ENCODE measurements around the gene ADSS1.

Gene ADSS1

DNA sequence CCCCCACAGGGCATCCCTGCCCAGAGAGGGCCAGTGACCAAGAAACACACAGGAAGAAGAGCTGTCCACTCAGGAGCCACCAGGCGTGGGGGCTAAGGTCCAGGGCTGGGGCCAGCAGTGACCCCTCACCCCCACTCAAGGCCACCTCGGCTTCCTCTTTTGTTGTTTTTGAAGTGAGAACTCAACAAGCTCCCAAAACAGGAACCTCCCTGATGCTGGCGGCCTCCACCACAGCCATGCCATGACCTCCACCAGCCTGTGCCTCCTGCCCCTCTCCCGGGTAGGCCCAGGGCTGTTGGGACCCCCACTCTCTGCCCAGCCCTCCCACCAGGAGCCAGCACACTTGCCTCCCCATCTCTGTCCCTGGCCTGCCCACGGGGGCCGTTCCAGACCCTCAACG, 63.7 kb downstream of the ADSS1 start:
- no peak overlapping the region for H3K4me3 ChIP-seq (ENCODE audit: low read depth, low read length)
- TF ChIP-seq, protein P1, sequence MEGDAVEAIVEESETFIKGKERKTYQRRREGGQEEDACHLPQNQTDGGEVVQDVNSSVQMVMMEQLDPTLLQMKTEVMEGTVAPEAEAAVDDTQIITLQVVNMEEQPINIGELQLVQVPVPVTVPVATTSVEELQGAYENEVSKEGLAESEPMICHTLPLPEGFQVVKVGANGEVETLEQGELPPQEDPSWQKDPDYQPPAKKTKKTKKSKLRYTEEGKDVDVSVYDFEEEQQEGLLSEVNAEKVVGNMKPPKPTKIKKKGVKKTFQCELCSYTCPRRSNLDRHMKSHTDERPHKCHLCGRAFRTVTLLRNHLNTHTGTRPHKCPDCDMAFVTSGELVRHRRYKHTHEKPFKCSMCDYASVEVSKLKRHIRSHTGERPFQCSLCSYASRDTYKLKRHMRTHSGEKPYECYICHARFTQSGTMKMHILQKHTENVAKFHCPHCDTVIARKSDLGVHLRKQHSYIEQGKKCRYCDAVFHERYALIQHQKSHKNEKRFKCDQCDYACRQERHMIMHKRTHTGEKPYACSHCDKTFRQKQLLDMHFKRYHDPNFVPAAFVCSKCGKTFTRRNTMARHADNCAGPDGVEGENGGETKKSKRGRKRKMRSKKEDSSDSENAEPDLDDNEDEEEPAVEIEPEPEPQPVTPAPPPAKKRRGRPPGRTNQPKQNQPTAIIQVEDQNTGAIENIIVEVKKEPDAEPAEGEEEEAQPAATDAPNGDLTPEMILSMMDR (IDR thresholded peaks at IDR 0.05; ENCODE audit: low read depth, low read length, missing control alignments) = no peak
- DNase-seq (ENCODE audit: low read depth) = no peak

DNA sequence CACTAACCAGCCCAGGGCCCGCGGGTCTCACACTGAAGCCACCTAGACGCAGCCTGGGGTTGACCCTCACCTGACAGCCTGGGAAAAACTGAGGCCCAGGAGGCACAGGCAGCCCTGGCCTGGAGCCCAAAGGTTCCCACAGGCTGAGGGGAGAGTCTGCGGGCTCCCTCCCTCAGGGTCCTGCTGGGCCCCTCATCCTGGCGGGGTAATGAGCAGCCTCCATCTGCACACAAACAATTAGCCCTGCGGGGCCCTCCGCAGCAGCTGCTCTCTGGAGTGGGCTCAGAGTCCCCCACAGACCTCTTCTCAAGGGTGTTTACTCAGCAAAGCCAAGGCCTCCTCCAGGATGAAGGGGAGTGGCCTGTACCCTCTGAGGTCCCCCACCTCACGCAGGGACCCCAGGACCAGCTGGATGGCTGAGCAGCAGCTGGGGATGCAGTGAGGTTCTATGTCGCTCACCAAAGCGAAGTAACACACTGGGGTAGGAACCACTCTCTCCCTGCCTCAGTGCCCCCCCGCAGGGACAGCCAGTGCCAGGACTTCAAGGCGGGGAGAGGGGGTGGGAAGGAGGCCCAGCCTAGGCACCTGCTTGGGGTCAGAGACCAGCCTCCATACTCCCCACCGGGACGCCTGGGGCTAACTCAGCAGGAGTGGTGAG, 64.3 kb downstream of the ADSS1 start:
- TF ChIP-seq, protein P1 (IDR thresholded peaks at IDR 0.05; ENCODE audit: low read depth, low read length, missing control alignments) = no peak
- no peak for DNase-seq (ENCODE audit: low read depth)
- no peak overlapping the region for H3K4me3 ChIP-seq (ENCODE audit: low read depth, low read length)

DNA sequence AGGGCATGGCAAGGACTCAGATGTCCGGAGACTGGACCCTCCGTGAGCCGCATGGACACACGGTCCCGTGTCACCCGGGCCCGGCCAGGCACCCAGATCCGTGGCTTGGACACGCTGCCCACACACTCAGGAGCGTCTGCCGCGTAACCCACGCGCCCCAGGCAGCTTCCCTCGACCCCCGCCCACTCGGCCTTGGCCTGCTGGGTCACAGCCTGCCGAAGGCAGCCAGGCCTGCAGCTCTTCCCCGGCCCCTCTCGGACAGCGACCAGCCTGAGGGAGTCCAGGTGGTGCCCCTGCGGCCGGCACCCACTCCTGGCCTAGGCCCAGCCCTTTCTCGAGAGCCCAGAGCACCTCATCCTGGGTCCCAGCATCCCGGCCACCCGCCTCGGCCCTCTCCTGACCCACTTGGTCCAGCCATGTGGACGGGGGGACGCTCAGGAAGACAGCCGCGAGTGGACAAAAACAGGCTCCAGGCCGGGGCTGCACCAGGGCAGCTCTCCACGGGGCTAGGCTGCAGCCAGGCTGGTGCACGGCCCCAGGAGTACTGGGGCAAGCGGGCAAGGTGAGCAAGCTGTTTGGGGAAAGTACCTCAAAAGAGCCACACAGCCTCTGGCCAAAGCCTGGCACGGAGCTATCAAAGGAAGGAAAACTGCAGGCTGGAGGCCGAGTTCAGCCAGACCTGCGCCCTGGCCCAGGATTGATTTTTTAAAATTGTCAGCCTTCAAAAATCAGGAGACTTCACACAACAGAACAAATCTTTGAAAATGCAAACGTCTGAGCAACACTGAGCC, 65.0 kb downstream of the ADSS1 start:
- no peak overlapping the region for H3K4me3 ChIP-seq (ENCODE audit: low read depth, low read length)
- DNase-seq (ENCODE audit: low read depth) = no peak
- TF ChIP-seq, protein P1 (IDR thresholded peaks at IDR 0.05; ENCODE audit: low read depth, low read length, missing control alignments) = no peak

DNA sequence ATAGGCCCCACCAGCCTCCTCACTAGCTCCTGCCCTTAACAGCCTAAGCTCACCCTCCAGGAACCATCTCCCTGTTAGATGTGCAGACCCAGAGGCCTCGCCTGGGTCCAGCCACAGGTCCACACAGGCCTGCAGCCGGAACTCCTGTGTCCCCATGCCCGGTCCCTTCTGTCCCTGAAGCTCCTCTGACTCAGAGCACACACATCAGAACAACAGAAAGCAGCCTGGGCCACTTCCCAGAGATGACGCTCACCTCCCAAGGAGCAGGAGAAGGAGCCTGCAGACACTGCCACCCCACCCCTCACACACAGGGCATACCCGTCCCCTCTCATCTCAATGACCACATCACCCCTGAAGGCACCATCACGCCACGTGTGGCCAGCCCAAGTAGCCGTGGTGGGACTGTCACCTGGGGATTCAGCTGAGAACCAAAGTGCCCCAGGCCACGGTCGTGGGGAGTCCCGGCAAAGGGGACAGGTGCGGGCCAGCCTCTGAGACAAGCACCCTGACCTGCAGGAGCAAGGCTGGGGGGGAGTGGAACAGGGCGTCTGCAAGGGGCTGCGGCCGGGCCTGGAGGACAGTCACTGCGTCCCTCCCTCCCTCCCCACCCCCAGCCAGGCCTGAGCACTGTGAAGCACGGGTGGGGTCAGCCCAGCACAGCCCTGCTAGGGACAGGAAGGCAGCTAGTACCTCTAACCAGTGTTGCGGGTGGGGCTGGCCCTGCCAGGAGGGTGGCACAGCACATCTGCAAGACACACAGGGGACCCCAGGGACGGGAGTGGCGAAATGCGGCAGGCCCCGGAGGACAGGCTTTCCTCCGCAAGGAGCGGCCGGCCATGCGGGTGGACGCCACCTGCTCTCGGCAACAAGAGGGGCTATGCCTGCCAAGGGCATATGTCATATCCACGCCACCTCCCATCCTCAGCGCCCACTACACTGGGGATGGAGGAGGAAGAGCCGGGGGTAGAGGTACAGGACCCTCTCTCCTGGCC, 66.0 kb downstream of the ADSS1 start:
- TF ChIP-seq, protein P1 (IDR thresholded peaks at IDR 0.05; ENCODE audit: low read depth, low read length, missing control alignments) = no peak
- no peak overlapping the region for H3K4me3 ChIP-seq (ENCODE audit: low read depth, low read length)
- DNase-seq (ENCODE audit: low read depth) = no peak

DNA sequence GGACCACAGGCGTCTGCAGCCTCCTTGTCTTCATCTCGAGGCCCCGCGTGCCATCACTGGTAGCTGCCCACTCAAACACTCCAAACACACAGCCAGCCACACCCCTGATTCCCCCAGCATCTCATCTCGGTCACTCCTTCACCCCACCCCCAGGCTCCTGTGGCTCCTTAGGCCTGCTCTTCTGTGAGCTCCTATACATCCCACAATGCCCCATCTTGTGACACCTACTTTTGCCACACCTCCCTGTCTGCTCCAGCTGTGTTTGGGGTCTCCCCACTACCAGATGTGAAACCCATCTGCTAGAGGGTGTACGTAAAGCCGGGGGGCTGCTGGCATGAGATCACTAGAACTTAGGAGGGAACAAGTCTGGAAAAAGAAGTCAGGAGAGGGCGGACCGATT, 67.4 kb downstream of the ADSS1 start:
- no peak for DNase-seq (ENCODE audit: low read depth)
- TF ChIP-seq, protein P1 (IDR thresholded peaks at IDR 0.05; ENCODE audit: low read depth, low read length, missing control alignments) = no peak
- no peak overlapping the region for H3K4me3 ChIP-seq (ENCODE audit: low read depth, low read length)

DNA sequence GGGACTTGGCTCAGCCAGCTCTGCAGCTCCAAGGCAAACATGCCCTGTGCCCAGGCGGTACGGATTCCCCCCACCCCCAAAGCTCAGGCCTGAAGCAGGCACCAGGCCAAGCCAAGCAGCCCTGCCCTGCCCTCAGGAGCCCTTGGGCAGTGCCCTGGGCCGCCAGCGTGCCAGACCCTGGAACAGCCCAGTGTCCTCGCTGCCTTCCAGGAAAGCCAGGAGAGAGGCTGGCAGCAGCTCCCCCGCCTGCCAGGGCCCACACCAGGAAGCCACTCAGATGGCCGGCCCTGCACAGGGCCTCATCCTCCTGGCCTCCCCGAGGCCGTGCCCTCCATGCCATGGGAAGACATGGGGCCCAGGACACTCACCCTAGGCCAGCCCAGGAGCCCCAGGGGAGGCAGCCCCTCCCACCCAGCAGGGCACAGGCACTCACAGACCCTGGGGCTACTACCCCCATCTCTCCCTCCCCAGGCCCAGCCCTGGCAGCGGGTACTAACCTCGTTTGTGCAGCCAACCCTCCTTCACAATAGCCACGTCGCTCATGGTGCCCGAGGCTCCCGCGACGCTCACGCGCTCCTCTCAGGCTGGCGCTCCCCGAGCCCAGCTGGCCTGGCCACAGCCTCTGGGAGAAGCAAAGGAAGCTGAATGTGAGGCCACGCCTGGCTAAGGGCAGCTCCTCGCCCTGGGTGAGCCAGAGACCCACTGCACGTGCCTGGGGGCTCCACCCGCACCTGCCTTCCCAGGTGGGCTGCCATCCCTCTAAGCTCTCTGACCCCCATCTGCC, 68.3 kb downstream of the ADSS1 start:
- H3K4me3 ChIP-seq (ENCODE audit: low read depth, low read length) = no peak overlapping the region
- no peak for DNase-seq (ENCODE audit: low read depth)
- TF ChIP-seq, protein P1 (IDR thresholded peaks at IDR 0.05; ENCODE audit: low read depth, low read length, missing control alignments) = no peak

All from GM12864 (cell line).